ENCODE results near the gene USP47. TPM values are rescaled to one million over a fixed set of nuclear protein-coding genes. Genes with fewer than 3 reads are reported as not detected.
A peak's percentile ranks its signal among the peaks of the same experiment; 100 is the strongest.

The USP47 gene
- total and polyA plus RNA-seq, 8 donors: 40.9 to 127 (median 108) TPM

DNA sequence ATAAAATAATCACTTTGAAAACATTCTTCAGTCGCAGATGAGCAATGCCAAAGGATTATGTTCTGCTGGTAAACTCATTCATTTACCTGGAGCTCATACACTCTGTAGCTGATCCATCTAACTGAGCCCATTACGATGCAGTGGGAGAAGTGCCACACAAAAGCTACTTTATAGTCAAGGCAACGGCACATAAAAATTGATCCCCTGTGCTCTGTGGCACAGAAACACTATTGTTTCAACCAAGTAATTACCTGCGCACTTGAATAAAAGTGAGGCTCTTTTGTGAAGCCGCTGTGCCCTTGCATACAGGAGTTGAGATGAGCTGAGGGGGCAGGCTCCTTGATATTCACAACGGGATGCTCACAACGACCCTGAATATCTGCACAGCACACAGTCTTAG, 159.4 kb downstream of the USP47 start:
- ATAC-seq (no peak), DNase-seq (no peak)
- Histone ChIP-seq H3K4me1 (peaks cover 0 to 2% of the 10 kb centered on the region in 2 donors), H3K27me3 (peaks cover 0 to 14% of the 10 kb centered on the region in 2 donors), H3K4me3 (no peak overlapping the region), H3K36me3 (no peaks in the 10 kb centered on the region), H3K9me3 (no peaks in the 10 kb centered on the region), H3K27ac (no peak overlapping the region)
- TF ChIP-seq, protein P1, sequence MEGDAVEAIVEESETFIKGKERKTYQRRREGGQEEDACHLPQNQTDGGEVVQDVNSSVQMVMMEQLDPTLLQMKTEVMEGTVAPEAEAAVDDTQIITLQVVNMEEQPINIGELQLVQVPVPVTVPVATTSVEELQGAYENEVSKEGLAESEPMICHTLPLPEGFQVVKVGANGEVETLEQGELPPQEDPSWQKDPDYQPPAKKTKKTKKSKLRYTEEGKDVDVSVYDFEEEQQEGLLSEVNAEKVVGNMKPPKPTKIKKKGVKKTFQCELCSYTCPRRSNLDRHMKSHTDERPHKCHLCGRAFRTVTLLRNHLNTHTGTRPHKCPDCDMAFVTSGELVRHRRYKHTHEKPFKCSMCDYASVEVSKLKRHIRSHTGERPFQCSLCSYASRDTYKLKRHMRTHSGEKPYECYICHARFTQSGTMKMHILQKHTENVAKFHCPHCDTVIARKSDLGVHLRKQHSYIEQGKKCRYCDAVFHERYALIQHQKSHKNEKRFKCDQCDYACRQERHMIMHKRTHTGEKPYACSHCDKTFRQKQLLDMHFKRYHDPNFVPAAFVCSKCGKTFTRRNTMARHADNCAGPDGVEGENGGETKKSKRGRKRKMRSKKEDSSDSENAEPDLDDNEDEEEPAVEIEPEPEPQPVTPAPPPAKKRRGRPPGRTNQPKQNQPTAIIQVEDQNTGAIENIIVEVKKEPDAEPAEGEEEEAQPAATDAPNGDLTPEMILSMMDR (IDR thresholded peaks at IDR 0.05): no peak
- intact Hi-C loops (cut with DNase I): no loop called here

DNA sequence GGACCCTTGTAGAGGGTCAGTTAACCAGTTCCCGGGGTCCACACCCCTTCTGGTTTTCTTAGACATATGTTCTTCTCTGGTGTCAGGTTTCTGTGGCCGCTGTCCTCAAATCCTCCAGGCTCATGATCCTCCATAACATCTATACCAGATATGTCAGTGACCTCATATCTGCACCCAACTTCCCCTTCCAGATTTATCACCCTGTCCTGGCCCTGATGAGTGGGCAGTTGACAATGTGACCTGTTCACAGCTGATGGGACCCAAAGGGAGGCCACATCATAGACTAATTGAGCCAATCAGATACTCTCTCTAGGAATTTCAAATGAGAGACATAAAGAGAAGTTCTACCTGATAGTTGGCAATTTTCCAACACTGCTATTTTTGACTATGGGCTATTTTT, 161.6 kb downstream of the USP47 start:
- TF ChIP-seq, protein P1 (IDR thresholded peaks at IDR 0.05): no peak
- H3K9me3 ChIP-seq: no peaks in the 10 kb centered on the region
- ATAC-seq (no peak), DNase-seq (no peak)
- H3K36me3 ChIP-seq: no peaks in the 10 kb centered on the region
- no peaks in the 10 kb centered on the region for H3K4me1 ChIP-seq
- no peak overlapping the region for H3K27ac ChIP-seq
- H3K4me3 ChIP-seq: no peak overlapping the region
- intact Hi-C loops (cut with DNase I): no loop called here
- peaks cover 7 to 35% of the 10 kb centered on the region in 2 donors for H3K27me3 ChIP-seq

DNA sequence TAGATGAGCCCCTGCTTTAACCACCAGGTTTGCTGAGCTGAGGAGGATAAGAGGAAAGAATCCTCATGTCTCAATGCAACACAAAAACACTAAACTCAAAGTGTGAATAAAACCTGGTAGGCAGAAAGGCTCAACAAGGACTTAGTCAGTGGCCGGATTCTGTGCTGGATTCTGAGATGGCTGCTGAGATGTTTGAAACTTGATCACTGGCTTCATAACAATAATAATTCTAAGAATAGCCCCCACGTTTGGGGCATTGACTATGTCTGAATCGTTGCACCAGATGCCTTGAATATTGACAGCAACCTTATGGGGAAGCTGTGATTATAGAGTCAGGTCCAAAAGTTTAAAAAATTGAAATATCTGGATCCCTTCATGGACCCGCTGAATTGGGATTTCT, 162.0 kb downstream of the USP47 start:
- Histone ChIP-seq H3K36me3 (no peaks in the 10 kb centered on the region), H3K4me3 (no peak overlapping the region), H3K4me1 (peaks cover 0 to 2% of the 10 kb centered on the region in 2 donors), H3K9me3 (no peaks in the 10 kb centered on the region), H3K27me3 (peaks cover 7 to 40% of the 10 kb centered on the region in 2 donors), H3K27ac (no peak overlapping the region)
- DNase-seq (no peak), ATAC-seq (no peak)
- TF ChIP-seq, protein P1 (IDR thresholded peaks at IDR 0.05): no peak
- intact Hi-C loops (cut with DNase I): no loop called here

DNA sequence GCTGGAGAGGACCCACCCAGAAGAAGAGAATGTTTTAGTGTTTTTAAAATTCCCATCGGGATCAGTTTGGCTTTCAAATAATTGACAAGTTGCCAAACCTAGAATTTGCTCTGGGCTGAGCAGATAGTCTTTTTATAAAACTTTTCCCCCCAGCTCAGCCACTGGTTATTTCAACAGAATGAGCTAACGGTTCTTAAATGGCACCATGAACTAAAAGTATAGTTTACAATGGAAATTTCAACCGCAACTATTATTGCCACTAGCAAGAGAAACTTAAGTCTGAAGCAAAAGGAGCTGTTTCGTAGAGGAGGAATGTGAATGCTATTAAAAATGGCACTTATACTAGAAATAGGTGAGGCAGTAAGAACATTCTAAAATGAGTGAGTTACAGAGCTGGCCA, 163.3 kb downstream of the USP47 start:
- H3K9me3 ChIP-seq: no peaks in the 10 kb centered on the region
- H3K4me3 ChIP-seq: no peak overlapping the region
- no peak overlapping the region for H3K27ac ChIP-seq
- H3K36me3 ChIP-seq: no peaks in the 10 kb centered on the region
- ATAC-seq: no peak
- TF ChIP-seq, protein P1 (IDR thresholded peaks at IDR 0.05): no peak
- peaks cover 0 to 3% of the 10 kb centered on the region in 2 donors for H3K4me1 ChIP-seq
- intact Hi-C loops (cut with DNase I): no loop called here
- no peak for DNase-seq
- peaks cover 7 to 52% of the 10 kb centered on the region in 2 donors for H3K27me3 ChIP-seq

DNA sequence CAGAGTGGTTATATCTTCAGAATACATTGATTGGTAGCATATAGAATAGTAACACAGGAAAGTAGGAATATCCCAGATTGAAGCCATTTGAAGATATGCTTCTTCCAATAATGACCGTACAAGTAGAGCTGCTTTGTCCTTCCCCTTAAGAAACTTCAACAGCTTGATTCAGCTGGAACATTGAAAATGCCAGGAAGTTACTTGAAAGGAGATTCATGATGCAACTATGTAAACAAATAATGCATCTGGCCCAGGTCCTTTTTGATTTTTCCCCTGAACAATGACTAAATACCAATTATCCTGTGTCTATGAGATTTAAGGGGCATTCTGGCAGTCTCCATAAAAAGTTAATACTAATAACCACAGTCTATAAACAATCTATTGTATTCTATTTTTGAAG, 163.7 kb downstream of the USP47 start:
- Histone ChIP-seq H3K4me3 (no peak overlapping the region), H3K4me1 (peaks cover 0 to 3% of the 10 kb centered on the region in 2 donors), H3K27ac (peak overlapping the region in 1 of 2 donors; percentile 0), H3K36me3 (no peaks in the 10 kb centered on the region), H3K27me3 (peaks cover 7 to 56% of the 10 kb centered on the region in 2 donors), H3K9me3 (no peaks in the 10 kb centered on the region)
- intact Hi-C loops (cut with DNase I): no loop called here
- DNase-seq (peak in 2 of 4 donors; percentile 46 to 72), ATAC-seq (no peak)
- TF ChIP-seq, protein P1 (IDR thresholded peaks at IDR 0.05): no peak
